ENCODE measurements around the gene OR10AD1. TPM values are rescaled to one million over a fixed set of nuclear protein-coding genes. Genes with fewer than 3 reads are reported as not detected.
A peak's percentile ranks its signal among the peaks of the same experiment; 100 is the strongest.

Gene OR10AD1
- total and polyA plus RNA-seq, 5 donors = not detected

- intact Hi-C loops (cut with DNase I) = no loop called here
These were observed 326 bp downstream of the OR10AD1 start for GRCh38 chr12:48202766-48203165.

GRCh38 chr12:48201516-48201915 lies 1.6 kb downstream of the OR10AD1 start:
- no peak for ATAC-seq
- H3K27me3 ChIP-seq (ENCODE audit: control insufficient read depth, insufficient read depth) = no peaks in the 10 kb centered on the region
- no peak overlapping the region for H3K27ac ChIP-seq (ENCODE audit: low read length)
- no peak overlapping the region for H3K4me3 ChIP-seq (ENCODE audit: low read length)
- H3K4me1 ChIP-seq (ENCODE audit: control insufficient read depth, insufficient read depth, low read length) = peaks cover 4% of the 10 kb centered on the region
- no peak for DNase-seq
- intact Hi-C loops (cut with DNase I) = no loop called here
- WGBS = 91% methylated on average over 3 of the region's 3 CpGs
- no peaks in the 10 kb centered on the region for H3K9me3 ChIP-seq (ENCODE audit: control insufficient read depth, low read length)

More at GRCh38 chr12:48202766-48203165, 326 bp downstream of the OR10AD1 start:
- H3K27ac ChIP-seq (ENCODE audit: low read length) = no peak overlapping the region
- no peaks in the 10 kb centered on the region for H3K9me3 ChIP-seq (ENCODE audit: control insufficient read depth, low read length)
- H3K4me1 ChIP-seq (ENCODE audit: control insufficient read depth, insufficient read depth, low read length) = peaks cover 4% of the 10 kb centered on the region
- DNase-seq (no peak), ATAC-seq (no peak)
- 89% methylated on average over 8 of the region's 8 CpGs for WGBS
- no peak overlapping the region for H3K4me3 ChIP-seq (ENCODE audit: low read length)
- no peaks in the 10 kb centered on the region for H3K27me3 ChIP-seq (ENCODE audit: control insufficient read depth, insufficient read depth)

- intact Hi-C loops (cut with DNase I) = no loop called here
These were observed 2.0 kb downstream of the OR10AD1 start for GRCh38 chr12:48201091-48201490.

GRCh38 chr12:48199774-48200221 lies 3.3 kb downstream of the OR10AD1 start:
- H3K27me3 ChIP-seq (ENCODE audit: control insufficient read depth, insufficient read depth) = no peaks in the 10 kb centered on the region
- H3K4me1 ChIP-seq (ENCODE audit: control insufficient read depth, insufficient read depth, low read length) = peaks cover 4% of the 10 kb centered on the region
- peak overlapping the region; percentile 67 for H3K27ac ChIP-seq (ENCODE audit: low read length)
- no peaks in the 10 kb centered on the region for H3K9me3 ChIP-seq (ENCODE audit: control insufficient read depth, low read length)
- intact Hi-C loops (cut with DNase I) = loop anchor here in 1 of 4 donors (10.0 kb wide), 1 partner anchor 145 kb away; no protein-coding TSS in a partner anchor
- 48% methylated on average over 3 of the region's 3 CpGs for WGBS
- DNase-seq (no peak), ATAC-seq (no peak)
- H3K4me3 ChIP-seq (ENCODE audit: low read length) = no peak overlapping the region

More at GRCh38 chr12:48201091-48201490, 2.0 kb downstream of the OR10AD1 start:
- no peak for DNase-seq
- Histone ChIP-seq H3K9me3 (ENCODE audit: control insufficient read depth, low read length) (no peaks in the 10 kb centered on the region), H3K27ac (ENCODE audit: low read length) (no peak overlapping the region), H3K4me1 (ENCODE audit: control insufficient read depth, insufficient read depth, low read length) (peaks cover 4% of the 10 kb centered on the region), H3K4me3 (ENCODE audit: low read length) (no peak overlapping the region), H3K27me3 (ENCODE audit: control insufficient read depth, insufficient read depth) (no peaks in the 10 kb centered on the region)
- WGBS = 81% methylated on average over 3 of the region's 3 CpGs
- no peak for ATAC-seq

- ATAC-seq (no peak), DNase-seq (peak in 1 of 3 donors; percentile 45)
- Histone ChIP-seq H3K4me1 (ENCODE audit: control insufficient read depth, insufficient read depth, low read length) (peaks cover 4% of the 10 kb centered on the region), H3K9me3 (ENCODE audit: control insufficient read depth, low read length) (no peaks in the 10 kb centered on the region), H3K4me3 (ENCODE audit: low read length) (peak overlapping the region; percentile 97), H3K27ac (ENCODE audit: low read length) (peak overlapping the region; percentile 100), H3K27me3 (ENCODE audit: control insufficient read depth, insufficient read depth) (no peaks in the 10 kb centered on the region)
- WGBS = 57% methylated on average over 10 of the region's 10 CpGs
- intact Hi-C loops (cut with DNase I) = loop anchor here in 1 of 4 donors (10.0 kb wide), 1 partner anchor 146 kb away; no protein-coding TSS in a partner anchor
These were observed 4.1 kb downstream of the OR10AD1 start for GRCh38 chr12:48198985-48199384.

- peak overlapping the region; percentile 100 for H3K27ac ChIP-seq (ENCODE audit: low read length)
- peaks cover 4% of the 10 kb centered on the region for H3K4me1 ChIP-seq (ENCODE audit: control insufficient read depth, insufficient read depth, low read length)
- peak overlapping the region; percentile 97 for H3K4me3 ChIP-seq (ENCODE audit: low read length)
- intact Hi-C loops (cut with DNase I) = loop anchor here in 1 of 4 donors (10.0 kb wide), 1 partner anchor 146 kb away; no protein-coding TSS in a partner anchor
- 7% methylated on average over 26 of the region's 26 CpGs for WGBS
- DNase-seq (peak; percentile 59 to 81 (median 79)), ATAC-seq (peak; percentile 64 to 66)
- H3K9me3 ChIP-seq (ENCODE audit: control insufficient read depth, low read length) = no peaks in the 10 kb centered on the region
- no peaks in the 10 kb centered on the region for H3K27me3 ChIP-seq (ENCODE audit: control insufficient read depth, insufficient read depth)
These were observed 4.5 kb downstream of the OR10AD1 start for GRCh38 chr12:48198672-48198971.

- ATAC-seq (peak; percentile 99), DNase-seq (peak; percentile 98 to 99 (median 99))
- peak overlapping the region; percentile 100 for H3K27ac ChIP-seq (ENCODE audit: low read length)
- no peaks in the 10 kb centered on the region for H3K9me3 ChIP-seq (ENCODE audit: control insufficient read depth, low read length)
- H3K4me1 ChIP-seq (ENCODE audit: control insufficient read depth, insufficient read depth, low read length) = peaks cover 4% of the 10 kb centered on the region
- intact Hi-C loops (cut with DNase I) = loop anchor here in 1 of 4 donors (10.0 kb wide), 1 partner anchor 147 kb away; no protein-coding TSS in a partner anchor
- H3K27me3 ChIP-seq (ENCODE audit: control insufficient read depth, insufficient read depth) = no peaks in the 10 kb centered on the region
- H3K4me3 ChIP-seq (ENCODE audit: low read length) = peak overlapping the region; percentile 97
- WGBS = under 1% methylated on average over 39 of the region's 39 CpGs
These were observed 5.0 kb downstream of the OR10AD1 start for GRCh38 chr12:48197971-48198671.

- ATAC-seq (peak; percentile 46 to 61), DNase-seq (no peak)
- peak overlapping the region; percentile 97 for H3K4me3 ChIP-seq (ENCODE audit: low read length)
- H3K27ac ChIP-seq (ENCODE audit: low read length) = peak overlapping the region; percentile 100
- H3K27me3 ChIP-seq (ENCODE audit: control insufficient read depth, insufficient read depth) = no peaks in the 10 kb centered on the region
- whole genome bisulfite sequencing = under 1% methylated on average over 10 of the region's 10 CpGs
- intact Hi-C loops (cut with DNase I) = loop anchor here in 1 of 4 donors (10.0 kb wide), 1 partner anchor 147 kb away; no protein-coding TSS in a partner anchor
- no peaks in the 10 kb centered on the region for H3K9me3 ChIP-seq (ENCODE audit: control insufficient read depth, low read length)
- peaks cover 4% of the 10 kb centered on the region for H3K4me1 ChIP-seq (ENCODE audit: control insufficient read depth, insufficient read depth, low read length)
These were observed 5.5 kb downstream of the OR10AD1 start for GRCh38 chr12:48197549-48197970.

- Histone ChIP-seq H3K9me3 (ENCODE audit: control insufficient read depth, low read length) (no peaks in the 10 kb centered on the region), H3K4me1 (ENCODE audit: control insufficient read depth, insufficient read depth, low read length) (peaks cover 4% of the 10 kb centered on the region), H3K27ac (ENCODE audit: low read length) (no peak overlapping the region), H3K27me3 (ENCODE audit: control insufficient read depth, insufficient read depth) (no peaks in the 10 kb centered on the region), H3K4me3 (ENCODE audit: low read length) (no peak overlapping the region)
- DNase-seq (no peak), ATAC-seq (no peak)
- 45% methylated on average over 1 of the region's 1 CpG for WGBS
- intact Hi-C loops (cut with DNase I) = loop anchor here in 1 of 4 donors (10.0 kb wide), 1 partner anchor 150 kb away; no protein-coding TSS in a partner anchor
These were observed 8.3 kb downstream of the OR10AD1 start for GRCh38 chr12:48194799-48195201.

- 63% methylated on average over 2 of the region's 2 CpGs for WGBS
These were observed 9.5 kb downstream of the OR10AD1 start for GRCh38 chr12:48193623-48194022.

GRCh38 chr12:48192861-48193260 lies 10.2 kb downstream of the OR10AD1 start:
- WGBS = 66% methylated on average over 1 of the region's 1 CpG

More at GRCh38 chr12:48193623-48194022, 9.5 kb downstream of the OR10AD1 start:
- H3K4me1 ChIP-seq (ENCODE audit: control insufficient read depth, insufficient read depth, low read length) = no peaks in the 10 kb centered on the region
- ATAC-seq (no peak), DNase-seq (no peak)
- no peak overlapping the region for H3K4me3 ChIP-seq (ENCODE audit: low read length)
- H3K27me3 ChIP-seq (ENCODE audit: control insufficient read depth, insufficient read depth) = no peaks in the 10 kb centered on the region
- no peak overlapping the region for H3K27ac ChIP-seq (ENCODE audit: low read length)
- intact Hi-C loops (cut with DNase I) = loop anchor here in 1 of 4 donors (10.0 kb wide), 1 partner anchor 151 kb away; no protein-coding TSS in a partner anchor
- no peaks in the 10 kb centered on the region for H3K9me3 ChIP-seq (ENCODE audit: control insufficient read depth, low read length)

More at GRCh38 chr12:48192861-48193260, 10.2 kb downstream of the OR10AD1 start:
- H3K4me3 ChIP-seq (ENCODE audit: low read length) = no peak overlapping the region
- no peaks in the 10 kb centered on the region for H3K27me3 ChIP-seq (ENCODE audit: control insufficient read depth, insufficient read depth)
- no peak for ATAC-seq
- H3K9me3 ChIP-seq (ENCODE audit: control insufficient read depth, low read length) = no peaks in the 10 kb centered on the region
- intact Hi-C loops (cut with DNase I) = loop anchor here in 1 of 4 donors (10.0 kb wide), 1 partner anchor 152 kb away; no protein-coding TSS in a partner anchor
- no peak for DNase-seq
- H3K4me1 ChIP-seq (ENCODE audit: control insufficient read depth, insufficient read depth, low read length) = no peaks in the 10 kb centered on the region
- no peak overlapping the region for H3K27ac ChIP-seq (ENCODE audit: low read length)
